HEK293 (cell line): ENCODE data around the gene FDX2.

Experiments used
- GLIS2 ChIP-seq: fragments of 450-650 bp; formaldehyde crosslinking; IDR thresholded peaks from 2 replicates; pipeline ENCODE4 v1.5.1; 2016; ENCODE audit warnings: missing biosample characterization, missing genetic modification characterization
- REPIN1 ChIP-seq: fragments of 450-650 bp; formaldehyde crosslinking; IDR thresholded peaks from 2 replicates; pipeline ENCODE4 v1.5.1; 2017; ENCODE audit warnings: missing biosample characterization, missing genetic modification characterization, low read depth
- TCF7L2 ChIP-seq: IDR thresholded peaks from 2 replicates; pipeline ENCODE4 v1.6.1; 2011; ENCODE audit warnings: low read depth, mild to moderate bottlenecking, inconsistent platforms, low read length, moderate library complexity, borderline replicate concordance
- ZNF248 ChIP-seq: fragments of 450-650 bp; formaldehyde crosslinking; IDR thresholded peaks from 2 replicates; pipeline ENCODE4 v1.5.1; 2017; ENCODE audit warnings: missing biosample characterization, missing genetic modification characterization
- ZNF274 ChIP-seq, 2 experiments: fragments of 200-500 bp in 1 of 2; fragments of 450-650 bp in 1 of 2; sonication (Bioruptor generic) in 1 of 2; formaldehyde crosslinking in 1 of 2; IDR thresholded peaks; 2 replicates each; pipeline versions ENCODE4 v1.5.1 to v1.6.1; 2014 to 2016; ENCODE audit warnings: borderline replicate concordance in 1 of 2, inconsistent platforms in 1 of 2, low read length in 1 of 2, missing biosample characterization in 1 of 2, missing genetic modification characterization in 1 of 2
- ZNF311 ChIP-seq: fragments of 450-650 bp; formaldehyde crosslinking; IDR thresholded peaks from 2 replicates; pipeline ENCODE4 v1.5.1; 2017; ENCODE audit warnings: missing biosample characterization, missing genetic modification characterization, borderline replicate concordance
- ZNF501 ChIP-seq: fragments of 450-650 bp; formaldehyde crosslinking; IDR thresholded peaks from 2 replicates; pipeline ENCODE4 v1.5.1; 2016; ENCODE audit warnings: missing biosample characterization, missing genetic modification characterization
- TF ChIP-seq, protein P1 (sequence below): fragments of 450-650 bp; formaldehyde crosslinking; IDR thresholded peaks from 2 replicates; pipeline ENCODE4 v1.5.1; 2016; ENCODE audit warnings: missing biosample characterization, missing genetic modification characterization
- TF ChIP-seq, protein P2 (sequence below): fragments of 450-650 bp; formaldehyde crosslinking; IDR thresholded peaks from 2 replicates; pipeline ENCODE4 v1.5.1; 2016; ENCODE audit warnings: missing biosample characterization, missing genetic modification characterization
- TF ChIP-seq, protein P3 (sequence below): fragments of 450-650 bp; formaldehyde crosslinking; IDR thresholded peaks from 2 replicates; pipeline ENCODE4 v1.5.1; 2016; ENCODE audit warnings: missing biosample characterization, missing genetic modification characterization
- TF ChIP-seq, protein P4 (sequence below): fragments of 450-650 bp; formaldehyde crosslinking; IDR thresholded peaks from 2 replicates; pipeline ENCODE4 v1.5.1; 2017; ENCODE audit warnings: missing biosample characterization, missing genetic modification characterization
- TF ChIP-seq, protein P5 (sequence below): fragments of 450-650 bp; formaldehyde crosslinking; IDR thresholded peaks from 2 replicates; pipeline ENCODE4 v1.5.1; 2017; ENCODE audit warnings: missing biosample characterization, missing genetic modification characterization
- TF ChIP-seq, protein P6 (sequence below): IDR thresholded peaks from 2 replicates; pipeline ENCODE4 v1.6.1; 2011; ENCODE audit warnings: mild to moderate bottlenecking, low read depth, low read length, borderline replicate concordance

DNA sequence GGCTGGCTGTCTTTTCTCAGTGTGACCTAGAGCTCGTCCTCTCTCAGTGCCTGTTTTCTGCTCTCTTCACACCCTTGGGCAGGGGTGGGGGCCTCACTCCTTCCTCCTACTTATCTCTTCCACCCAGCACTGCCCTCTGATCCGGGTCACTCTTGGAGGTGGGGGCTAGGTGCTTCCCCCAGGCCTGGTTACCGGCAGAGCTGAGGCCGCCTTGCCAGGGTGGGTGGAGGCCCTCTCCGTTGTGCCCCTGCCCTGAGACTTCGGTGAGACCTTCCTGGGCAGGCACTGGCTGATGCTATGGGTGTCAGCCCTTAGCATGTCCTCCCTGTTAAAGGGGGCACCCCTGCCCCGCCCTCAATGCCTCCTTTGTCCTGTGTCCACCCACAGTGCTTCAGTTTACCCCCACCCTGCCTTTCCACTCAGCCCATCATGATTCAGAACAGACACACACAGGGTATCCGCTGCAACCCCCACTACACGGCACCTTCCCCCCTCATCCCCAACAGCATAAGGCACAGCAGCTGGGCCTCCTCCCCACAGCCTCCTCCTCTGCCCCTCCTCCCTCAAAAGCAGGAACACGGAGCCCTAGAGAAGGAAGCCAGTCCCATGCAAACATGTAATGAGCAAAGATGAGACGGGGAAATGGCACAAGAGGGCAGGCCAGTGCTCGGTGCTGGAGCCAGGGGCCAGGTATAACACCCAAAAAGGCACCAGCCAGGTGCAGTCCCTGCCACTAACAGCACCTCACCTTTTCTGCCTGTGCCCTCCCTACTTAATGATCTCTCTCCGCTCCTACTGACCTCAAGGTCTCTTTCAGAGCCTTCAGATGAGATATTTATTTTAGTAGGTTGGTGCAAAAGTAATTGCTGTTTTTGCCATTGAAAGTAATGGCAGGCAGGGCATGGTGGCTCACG is 16.0 kb downstream of the FDX2 start:
- TF ChIP-seq, protein P1, sequence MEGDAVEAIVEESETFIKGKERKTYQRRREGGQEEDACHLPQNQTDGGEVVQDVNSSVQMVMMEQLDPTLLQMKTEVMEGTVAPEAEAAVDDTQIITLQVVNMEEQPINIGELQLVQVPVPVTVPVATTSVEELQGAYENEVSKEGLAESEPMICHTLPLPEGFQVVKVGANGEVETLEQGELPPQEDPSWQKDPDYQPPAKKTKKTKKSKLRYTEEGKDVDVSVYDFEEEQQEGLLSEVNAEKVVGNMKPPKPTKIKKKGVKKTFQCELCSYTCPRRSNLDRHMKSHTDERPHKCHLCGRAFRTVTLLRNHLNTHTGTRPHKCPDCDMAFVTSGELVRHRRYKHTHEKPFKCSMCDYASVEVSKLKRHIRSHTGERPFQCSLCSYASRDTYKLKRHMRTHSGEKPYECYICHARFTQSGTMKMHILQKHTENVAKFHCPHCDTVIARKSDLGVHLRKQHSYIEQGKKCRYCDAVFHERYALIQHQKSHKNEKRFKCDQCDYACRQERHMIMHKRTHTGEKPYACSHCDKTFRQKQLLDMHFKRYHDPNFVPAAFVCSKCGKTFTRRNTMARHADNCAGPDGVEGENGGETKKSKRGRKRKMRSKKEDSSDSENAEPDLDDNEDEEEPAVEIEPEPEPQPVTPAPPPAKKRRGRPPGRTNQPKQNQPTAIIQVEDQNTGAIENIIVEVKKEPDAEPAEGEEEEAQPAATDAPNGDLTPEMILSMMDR (tag by site-specific recombination) = no peak
- no peak for TF ChIP-seq REPIN1 (tag by site-specific recombination)
- TF ChIP-seq, protein P2, sequence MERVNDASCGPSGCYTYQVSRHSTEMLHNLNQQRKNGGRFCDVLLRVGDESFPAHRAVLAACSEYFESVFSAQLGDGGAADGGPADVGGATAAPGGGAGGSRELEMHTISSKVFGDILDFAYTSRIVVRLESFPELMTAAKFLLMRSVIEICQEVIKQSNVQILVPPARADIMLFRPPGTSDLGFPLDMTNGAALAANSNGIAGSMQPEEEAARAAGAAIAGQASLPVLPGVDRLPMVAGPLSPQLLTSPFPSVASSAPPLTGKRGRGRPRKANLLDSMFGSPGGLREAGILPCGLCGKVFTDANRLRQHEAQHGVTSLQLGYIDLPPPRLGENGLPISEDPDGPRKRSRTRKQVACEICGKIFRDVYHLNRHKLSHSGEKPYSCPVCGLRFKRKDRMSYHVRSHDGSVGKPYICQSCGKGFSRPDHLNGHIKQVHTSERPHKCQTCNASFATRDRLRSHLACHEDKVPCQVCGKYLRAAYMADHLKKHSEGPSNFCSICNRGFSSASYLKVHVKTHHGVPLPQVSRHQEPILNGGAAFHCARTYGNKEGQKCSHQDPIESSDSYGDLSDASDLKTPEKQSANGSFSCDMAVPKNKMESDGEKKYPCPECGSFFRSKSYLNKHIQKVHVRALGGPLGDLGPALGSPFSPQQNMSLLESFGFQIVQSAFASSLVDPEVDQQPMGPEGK = no peak
- TF ChIP-seq, protein P3, sequence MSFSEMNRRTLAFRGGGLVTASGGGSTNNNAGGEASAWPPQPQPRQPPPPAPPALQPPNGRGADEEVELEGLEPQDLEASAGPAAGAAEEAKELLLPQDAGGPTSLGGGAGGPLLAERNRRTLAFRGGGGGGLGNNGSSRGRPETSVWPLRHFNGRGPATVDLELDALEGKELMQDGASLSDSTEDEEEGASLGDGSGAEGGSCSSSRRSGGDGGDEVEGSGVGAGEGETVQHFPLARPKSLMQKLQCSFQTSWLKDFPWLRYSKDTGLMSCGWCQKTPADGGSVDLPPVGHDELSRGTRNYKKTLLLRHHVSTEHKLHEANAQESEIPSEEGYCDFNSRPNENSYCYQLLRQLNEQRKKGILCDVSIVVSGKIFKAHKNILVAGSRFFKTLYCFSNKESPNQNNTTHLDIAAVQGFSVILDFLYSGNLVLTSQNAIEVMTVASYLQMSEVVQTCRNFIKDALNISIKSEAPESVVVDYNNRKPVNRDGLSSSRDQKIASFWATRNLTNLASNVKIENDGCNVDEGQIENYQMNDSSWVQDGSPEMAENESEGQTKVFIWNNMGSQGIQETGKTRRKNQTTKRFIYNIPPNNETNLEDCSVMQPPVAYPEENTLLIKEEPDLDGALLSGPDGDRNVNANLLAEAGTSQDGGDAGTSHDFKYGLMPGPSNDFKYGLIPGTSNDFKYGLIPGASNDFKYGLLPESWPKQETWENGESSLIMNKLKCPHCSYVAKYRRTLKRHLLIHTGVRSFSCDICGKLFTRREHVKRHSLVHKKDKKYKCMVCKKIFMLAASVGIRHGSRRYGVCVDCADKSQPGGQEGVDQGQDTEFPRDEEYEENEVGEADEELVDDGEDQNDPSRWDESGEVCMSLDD (tag by site-specific recombination) = no peak
- TF ChIP-seq TCF7L2 = no peak
- TF ChIP-seq ZNF501 (tag by site-specific recombination) = no peak
- no peak for TF ChIP-seq ZNF274 (IDR thresholded peaks at IDR 0.05; ENCODE audit: low read length)
- no peak for TF ChIP-seq ZNF274 (tag by site-specific recombination; IDR thresholded peaks at IDR 0.05; ENCODE audit: borderline replicate concordance)
- TF ChIP-seq, protein P4, sequence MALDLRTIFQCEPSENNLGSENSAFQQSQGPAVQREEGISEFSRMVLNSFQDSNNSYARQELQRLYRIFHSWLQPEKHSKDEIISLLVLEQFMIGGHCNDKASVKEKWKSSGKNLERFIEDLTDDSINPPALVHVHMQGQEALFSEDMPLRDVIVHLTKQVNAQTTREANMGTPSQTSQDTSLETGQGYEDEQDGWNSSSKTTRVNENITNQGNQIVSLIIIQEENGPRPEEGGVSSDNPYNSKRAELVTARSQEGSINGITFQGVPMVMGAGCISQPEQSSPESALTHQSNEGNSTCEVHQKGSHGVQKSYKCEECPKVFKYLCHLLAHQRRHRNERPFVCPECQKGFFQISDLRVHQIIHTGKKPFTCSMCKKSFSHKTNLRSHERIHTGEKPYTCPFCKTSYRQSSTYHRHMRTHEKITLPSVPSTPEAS = no peak
- TF ChIP-seq, protein P5, sequence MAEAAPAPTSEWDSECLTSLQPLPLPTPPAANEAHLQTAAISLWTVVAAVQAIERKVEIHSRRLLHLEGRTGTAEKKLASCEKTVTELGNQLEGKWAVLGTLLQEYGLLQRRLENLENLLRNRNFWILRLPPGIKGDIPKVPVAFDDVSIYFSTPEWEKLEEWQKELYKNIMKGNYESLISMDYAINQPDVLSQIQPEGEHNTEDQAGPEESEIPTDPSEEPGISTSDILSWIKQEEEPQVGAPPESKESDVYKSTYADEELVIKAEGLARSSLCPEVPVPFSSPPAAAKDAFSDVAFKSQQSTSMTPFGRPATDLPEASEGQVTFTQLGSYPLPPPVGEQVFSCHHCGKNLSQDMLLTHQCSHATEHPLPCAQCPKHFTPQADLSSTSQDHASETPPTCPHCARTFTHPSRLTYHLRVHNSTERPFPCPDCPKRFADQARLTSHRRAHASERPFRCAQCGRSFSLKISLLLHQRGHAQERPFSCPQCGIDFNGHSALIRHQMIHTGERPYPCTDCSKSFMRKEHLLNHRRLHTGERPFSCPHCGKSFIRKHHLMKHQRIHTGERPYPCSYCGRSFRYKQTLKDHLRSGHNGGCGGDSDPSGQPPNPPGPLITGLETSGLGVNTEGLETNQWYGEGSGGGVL (tag by site-specific recombination) = peak; percentile 76
- no peak for TF ChIP-seq ZNF248 (tag by site-specific recombination)
- TF ChIP-seq, protein P6, sequence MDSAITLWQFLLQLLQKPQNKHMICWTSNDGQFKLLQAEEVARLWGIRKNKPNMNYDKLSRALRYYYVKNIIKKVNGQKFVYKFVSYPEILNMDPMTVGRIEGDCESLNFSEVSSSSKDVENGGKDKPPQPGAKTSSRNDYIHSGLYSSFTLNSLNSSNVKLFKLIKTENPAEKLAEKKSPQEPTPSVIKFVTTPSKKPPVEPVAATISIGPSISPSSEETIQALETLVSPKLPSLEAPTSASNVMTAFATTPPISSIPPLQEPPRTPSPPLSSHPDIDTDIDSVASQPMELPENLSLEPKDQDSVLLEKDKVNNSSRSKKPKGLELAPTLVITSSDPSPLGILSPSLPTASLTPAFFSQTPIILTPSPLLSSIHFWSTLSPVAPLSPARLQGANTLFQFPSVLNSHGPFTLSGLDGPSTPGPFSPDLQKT = no peak
- TF ChIP-seq ZNF311 = no peak
- TF ChIP-seq GLIS2 (tag by site-specific recombination) = no peak
